ENCODE measurements around the gene MAP4K1. TPM values are rescaled to one million over a fixed set of nuclear protein-coding genes. Genes with fewer than 3 reads are reported as not detected.
"Not testable (repeated sequence)": the region's sequence is repeated elsewhere in the genome, so short reads cannot be mapped to it uniquely, and the experiment has no call there.

The MAP4K1 gene
- total RNA-seq, 4 donors from 2014 or later: 0.31 to 0.97 (median 0.78) TPM; not detected in 1

GRCh38 chr19:38632476-38633213, 14.9 kb upstream of the MAP4K1 start:
- intact Hi-C loops (cut with DNase I; ENCODE audit: low total_unique reads) (no loop called here), in situ Hi-C loops (cut with MboI; ENCODE audit: low sequenced_read_pairs in 4 of 4) (loop anchor here in 2 of 4 donors (10.0 to 25.0 kb wide), 2 partner anchors 205 to 228 kb away; partner anchors contain the start of genes FAM98C (in 2 of the 2), ECH1 (in 1 of the 2) and HNRNPL (in 1 of the 2))
- no peak for TF ChIP-seq CTCF (IDR thresholded peaks at IDR 0.05 in 4 of 5, conservative IDR thresholded peaks at IDR 0.05 in 1 of 5)
- no peak for TF ChIP-seq POLR2A (IDR thresholded peaks at IDR 0.05)
- Histone ChIP-seq H3K4me3 (no peak overlapping the region), H3K27me3 (no peaks in the 10 kb centered on the region), H3K36me3 (peaks cover 0 to 80% of the 10 kb centered on the region in 2 donors), H3K27ac (no peak overlapping the region), H3K4me1 (peaks cover 0 to 7% of the 10 kb centered on the region in 2 donors), H3K9me3 (no peaks in the 10 kb centered on the region)
- DNase-seq (no peak), ATAC-seq (no peak)

- in situ Hi-C loops (cut with MboI; ENCODE audit: low sequenced_read_pairs in 4 of 4): loop anchor here in 2 of 4 donors (10.0 to 25.0 kb wide), 2 partner anchors 205 to 227 kb away; partner anchors contain the start of genes FAM98C (in 2 of the 2), ECH1 (in 1 of the 2) and HNRNPL (in 1 of the 2)
- intact Hi-C loops (cut with DNase I; ENCODE audit: low total_unique reads); H3K27me3 ChIP-seq; DNase-seq; H3K9me3 ChIP-seq; H3K27ac ChIP-seq; ATAC-seq; H3K4me3 ChIP-seq; H3K4me1 ChIP-seq: not testable (repeated sequence)
- peaks cover 0 to 87% of the 10 kb centered on the region in 2 donors for H3K36me3 ChIP-seq
Measured at GRCh38 chr19:38631811-38632475, 14.2 kb upstream of the MAP4K1 start.

DNA sequence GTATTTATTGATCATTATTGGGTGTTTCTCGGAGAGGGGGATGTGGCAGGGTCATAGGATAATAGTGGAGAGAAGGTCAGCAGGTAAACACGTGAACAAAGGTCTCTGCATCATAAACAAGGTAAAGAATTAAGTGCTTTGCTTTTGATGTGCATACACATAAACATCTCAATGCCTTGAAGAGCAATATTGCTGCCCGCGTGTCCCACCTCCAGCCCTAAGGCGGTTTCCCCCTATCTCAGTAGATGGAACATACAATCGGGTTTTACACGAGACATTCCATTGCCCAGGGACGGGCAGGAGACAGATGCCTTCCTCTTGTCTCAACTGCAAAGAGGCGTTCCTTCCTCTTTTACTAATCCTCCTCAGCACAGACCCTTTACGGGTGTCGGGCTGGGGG, 13.5 kb upstream of the MAP4K1 start:
- ATAC-seq; H3K27me3 ChIP-seq; H3K27ac ChIP-seq; H3K4me3 ChIP-seq; intact Hi-C loops (cut with DNase I; ENCODE audit: low total_unique reads); H3K9me3 ChIP-seq; H3K4me1 ChIP-seq; DNase-seq: not testable (repeated sequence)
- peaks cover 0 to 91% of the 10 kb centered on the region in 2 donors for H3K36me3 ChIP-seq
- in situ Hi-C loops (cut with MboI; ENCODE audit: low sequenced_read_pairs in 4 of 4): loop anchor here in 2 of 4 donors (10.0 to 25.0 kb wide), 2 partner anchors 206 to 226 kb away; partner anchors contain the start of genes FAM98C (in 2 of the 2), ECH1 (in 1 of the 2) and HNRNPL (in 1 of the 2)

GRCh38 chr19:38629568-38629967, 11.8 kb upstream of the MAP4K1 start:
- ATAC-seq: no peak
- in situ Hi-C loops (cut with MboI; ENCODE audit: low sequenced_read_pairs in 4 of 4): loop anchor here in 2 of 4 donors (10.0 to 25.0 kb wide), 2 partner anchors 208 to 215 kb away; partner anchors contain the start of genes HNRNPL (in 2 of the 2) and ECH1 (in 1 of the 2)
- H3K4me3 ChIP-seq: no peak overlapping the region

GRCh38 chr19:38626401-38626800, 8.6 kb upstream of the MAP4K1 start:
- H3K27me3 ChIP-seq: no peaks in the 10 kb centered on the region
- no peak overlapping the region for H3K4me3 ChIP-seq
- in situ Hi-C loops (cut with MboI; ENCODE audit: low sequenced_read_pairs in 4 of 4): loop anchor here in 2 of 4 donors (10.0 to 25.0 kb wide), 2 partner anchors 211 to 218 kb away; partner anchors contain the start of genes HNRNPL (in 2 of the 2) and ECH1 (in 1 of the 2)
- DNase-seq (no peak), ATAC-seq (no peak)
- no peak overlapping the region for H3K27ac ChIP-seq
- TF ChIP-seq CTCF (IDR thresholded peaks at IDR 0.05 in 4 of 5, conservative IDR thresholded peaks at IDR 0.05 in 1 of 5): no peak
- no peak for TF ChIP-seq POLR2A (IDR thresholded peaks at IDR 0.05)
- H3K4me1 ChIP-seq: no peaks in the 10 kb centered on the region
- peaks cover 0 to 97% of the 10 kb centered on the region in 2 donors for H3K36me3 ChIP-seq
- intact Hi-C loops (cut with DNase I; ENCODE audit: low total_unique reads): no loop called here
- no peaks in the 10 kb centered on the region for H3K9me3 ChIP-seq

More at GRCh38 chr19:38629568-38629967, 11.8 kb upstream of the MAP4K1 start:
- Histone ChIP-seq H3K36me3 (peaks cover 0 to 93% of the 10 kb centered on the region in 2 donors), H3K27me3 (no peaks in the 10 kb centered on the region), H3K27ac (no peak overlapping the region), H3K4me1 (no peaks in the 10 kb centered on the region), H3K9me3 (no peaks in the 10 kb centered on the region)
- intact Hi-C loops (cut with DNase I; ENCODE audit: low total_unique reads): no loop called here
- TF ChIP-seq POLR2A (IDR thresholded peaks at IDR 0.05): no peak
- TF ChIP-seq CTCF (IDR thresholded peaks at IDR 0.05 in 4 of 5, conservative IDR thresholded peaks at IDR 0.05 in 1 of 5): no peak
- DNase-seq: no peak

Data from gastrocnemius medialis (tissue), 4 donors.